Measurements from ENCODE around the gene CAPN3.

DNA sequence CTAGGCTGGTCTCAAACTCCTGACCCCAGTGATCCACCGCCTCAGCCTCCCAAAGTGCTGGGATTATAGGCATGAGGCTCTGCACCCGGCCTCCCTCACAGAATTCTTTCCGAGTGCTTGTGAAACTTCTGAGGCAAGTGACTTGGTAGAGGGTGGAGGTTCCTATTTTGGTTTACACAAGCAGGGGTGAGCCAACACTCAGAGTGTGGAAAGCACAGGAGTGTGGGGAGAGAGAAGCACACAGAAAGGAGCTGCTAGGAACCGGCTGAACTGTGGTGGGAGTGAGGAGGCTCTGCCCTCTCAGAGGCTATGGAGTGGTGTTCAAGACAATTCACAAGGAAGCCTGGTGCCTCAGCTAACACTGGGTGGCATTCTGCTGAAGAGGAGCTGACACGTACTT, 7.7 kb downstream of the CAPN3 start:
- TF ChIP-seq, protein P1, sequence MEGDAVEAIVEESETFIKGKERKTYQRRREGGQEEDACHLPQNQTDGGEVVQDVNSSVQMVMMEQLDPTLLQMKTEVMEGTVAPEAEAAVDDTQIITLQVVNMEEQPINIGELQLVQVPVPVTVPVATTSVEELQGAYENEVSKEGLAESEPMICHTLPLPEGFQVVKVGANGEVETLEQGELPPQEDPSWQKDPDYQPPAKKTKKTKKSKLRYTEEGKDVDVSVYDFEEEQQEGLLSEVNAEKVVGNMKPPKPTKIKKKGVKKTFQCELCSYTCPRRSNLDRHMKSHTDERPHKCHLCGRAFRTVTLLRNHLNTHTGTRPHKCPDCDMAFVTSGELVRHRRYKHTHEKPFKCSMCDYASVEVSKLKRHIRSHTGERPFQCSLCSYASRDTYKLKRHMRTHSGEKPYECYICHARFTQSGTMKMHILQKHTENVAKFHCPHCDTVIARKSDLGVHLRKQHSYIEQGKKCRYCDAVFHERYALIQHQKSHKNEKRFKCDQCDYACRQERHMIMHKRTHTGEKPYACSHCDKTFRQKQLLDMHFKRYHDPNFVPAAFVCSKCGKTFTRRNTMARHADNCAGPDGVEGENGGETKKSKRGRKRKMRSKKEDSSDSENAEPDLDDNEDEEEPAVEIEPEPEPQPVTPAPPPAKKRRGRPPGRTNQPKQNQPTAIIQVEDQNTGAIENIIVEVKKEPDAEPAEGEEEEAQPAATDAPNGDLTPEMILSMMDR (conservative IDR thresholded peaks at IDR 0.05; ENCODE audit: low read depth in 2 of 2) = no peak
- TF ChIP-seq JUNB (IDR thresholded peaks at IDR 0.05; ENCODE audit: unreplicated experiment) (no peak), EZH2 (IDR thresholded peaks at IDR 0.05; ENCODE audit: low read depth, unreplicated experiment) (no peak), POLR2AphosphoS5 (IDR thresholded peaks at IDR 0.05; ENCODE audit: low read depth) (no peak), CREB1 (CRISPR knock-in tag; IDR thresholded peaks at IDR 0.05; ENCODE audit: low read depth) (no peak)
- TF ChIP-seq, protein P2, sequence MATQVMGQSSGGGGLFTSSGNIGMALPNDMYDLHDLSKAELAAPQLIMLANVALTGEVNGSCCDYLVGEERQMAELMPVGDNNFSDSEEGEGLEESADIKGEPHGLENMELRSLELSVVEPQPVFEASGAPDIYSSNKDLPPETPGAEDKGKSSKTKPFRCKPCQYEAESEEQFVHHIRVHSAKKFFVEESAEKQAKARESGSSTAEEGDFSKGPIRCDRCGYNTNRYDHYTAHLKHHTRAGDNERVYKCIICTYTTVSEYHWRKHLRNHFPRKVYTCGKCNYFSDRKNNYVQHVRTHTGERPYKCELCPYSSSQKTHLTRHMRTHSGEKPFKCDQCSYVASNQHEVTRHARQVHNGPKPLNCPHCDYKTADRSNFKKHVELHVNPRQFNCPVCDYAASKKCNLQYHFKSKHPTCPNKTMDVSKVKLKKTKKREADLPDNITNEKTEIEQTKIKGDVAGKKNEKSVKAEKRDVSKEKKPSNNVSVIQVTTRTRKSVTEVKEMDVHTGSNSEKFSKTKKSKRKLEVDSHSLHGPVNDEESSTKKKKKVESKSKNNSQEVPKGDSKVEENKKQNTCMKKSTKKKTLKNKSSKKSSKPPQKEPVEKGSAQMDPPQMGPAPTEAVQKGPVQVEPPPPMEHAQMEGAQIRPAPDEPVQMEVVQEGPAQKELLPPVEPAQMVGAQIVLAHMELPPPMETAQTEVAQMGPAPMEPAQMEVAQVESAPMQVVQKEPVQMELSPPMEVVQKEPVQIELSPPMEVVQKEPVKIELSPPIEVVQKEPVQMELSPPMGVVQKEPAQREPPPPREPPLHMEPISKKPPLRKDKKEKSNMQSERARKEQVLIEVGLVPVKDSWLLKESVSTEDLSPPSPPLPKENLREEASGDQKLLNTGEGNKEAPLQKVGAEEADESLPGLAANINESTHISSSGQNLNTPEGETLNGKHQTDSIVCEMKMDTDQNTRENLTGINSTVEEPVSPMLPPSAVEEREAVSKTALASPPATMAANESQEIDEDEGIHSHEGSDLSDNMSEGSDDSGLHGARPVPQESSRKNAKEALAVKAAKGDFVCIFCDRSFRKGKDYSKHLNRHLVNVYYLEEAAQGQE (IDR thresholded peaks at IDR 0.05; ENCODE audit: unreplicated experiment) = no peak

Measured in GM23338 (cell line).